HL-60/S4 (cell line): Measurements from ENCODE around the gene PSMD8.

Source experiments
- in situ Hi-C: fragments of 300-500 bp; cut with MboI; formaldehyde crosslinking; loops from 2 replicates; pipeline ENCODE4 v1.14.3; 2022; ENCODE audit warnings: low sequenced_read_pairs

The PSMD8 gene

GRCh38 chr19:38429055-38429810, 54.9 kb downstream of the PSMD8 start:
- in situ Hi-C loops = no loop called here

- in situ Hi-C loops = no loop called here
Measured at GRCh38 chr19:38429811-38430156, 55.4 kb downstream of the PSMD8 start.

- in situ Hi-C loops = no loop called here
Measured at GRCh38 chr19:38430931-38431330, 56.6 kb downstream of the PSMD8 start.

GRCh38 chr19:38433268-38433733, 58.9 kb downstream of the PSMD8 start, which contains the start of gene RYR1:
Gene RYR1, plus strand, starts transcription at chr19:38433691. Its CDS starts 139 bp downstream, at chr19:38433830.
- in situ Hi-C loops = no loop called here
